Activated naive CD4-positive, alpha-beta T cell treated with Interleukin-2 at 50 U/mL for 16 hours (primary cell): Measurements from ENCODE around the gene PRKAG2.
"Not testable (repeated sequence)": the region's sequence is repeated elsewhere in the genome, so short reads cannot be mapped to it uniquely, and the experiment has no call there.

Source experiments
- DNase-seq: peaks from one replicate; pipeline ENCODE4 v3.0.0-alpha.2; 2020

Gene PRKAG2

DNA sequence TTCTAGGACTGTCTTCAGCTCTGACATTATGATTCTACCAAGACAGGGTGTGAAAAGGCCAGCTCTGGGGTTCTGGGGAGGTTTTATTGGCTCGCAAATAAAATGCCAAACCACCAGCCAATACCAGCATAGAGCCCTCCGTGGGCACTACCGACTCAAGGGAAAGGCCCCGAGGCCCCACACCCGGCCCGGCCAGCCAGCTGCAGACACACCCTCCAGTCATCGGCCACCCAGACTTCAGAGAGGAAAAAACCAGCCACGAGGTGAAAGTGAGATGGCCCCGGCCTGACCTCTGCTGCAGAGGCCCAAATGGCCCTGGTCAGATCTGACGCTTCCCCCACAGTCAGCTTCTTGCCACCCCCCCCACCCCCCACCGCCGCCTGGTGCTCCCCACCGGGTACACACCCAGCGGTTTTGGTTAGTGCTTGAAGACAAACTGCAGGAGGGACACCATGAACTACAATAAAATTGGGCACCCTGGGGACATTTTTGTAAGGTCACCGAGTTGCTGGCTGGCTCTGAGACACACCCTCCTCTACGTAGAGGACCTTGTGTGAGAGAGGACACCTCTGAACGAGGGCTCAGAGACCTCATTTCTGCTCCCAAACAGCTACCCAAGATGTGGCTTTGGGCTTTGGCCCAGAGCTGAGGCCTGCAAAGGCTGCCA lies 79.9 kb downstream of the PRKAG2 start:
- DNase-seq, result no peak

DNA sequence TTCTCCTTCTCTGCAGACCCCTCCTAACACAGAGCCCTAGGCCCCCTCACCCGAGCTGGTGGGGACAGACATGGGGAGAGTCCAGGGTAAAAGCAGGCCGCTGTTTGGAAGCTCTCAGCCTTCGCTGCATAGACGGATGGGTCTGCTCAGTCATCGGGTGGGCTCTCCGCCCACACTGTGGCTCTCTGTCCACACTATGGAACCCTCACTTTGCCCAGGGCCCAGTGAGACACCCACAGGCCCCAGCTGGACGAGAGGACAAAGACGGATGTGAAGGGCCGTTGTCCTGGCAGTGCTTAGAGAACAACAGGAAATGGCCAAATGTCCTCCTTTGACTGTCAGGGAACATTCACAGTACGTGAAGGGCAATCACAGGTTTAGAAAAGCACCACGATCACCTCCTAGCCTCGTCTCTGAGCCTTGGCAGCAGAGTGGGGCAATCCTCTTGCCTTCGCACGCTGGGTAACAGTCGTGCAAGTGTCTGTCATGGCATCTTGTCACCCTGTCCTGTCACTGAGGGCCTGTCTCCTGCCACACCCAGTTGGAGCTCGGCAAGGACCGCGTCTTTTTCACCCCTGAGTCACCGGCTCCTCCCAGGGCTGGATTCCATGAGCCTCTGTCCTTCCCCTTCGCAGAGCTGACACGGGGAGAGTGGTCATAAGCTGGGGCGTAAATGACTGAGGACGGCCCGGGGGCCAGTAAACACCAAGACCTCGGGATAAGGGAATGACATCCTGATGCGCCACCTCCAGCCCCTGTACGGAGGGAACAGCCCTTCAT lies 80.6 kb downstream of the PRKAG2 start:
- DNase-seq, result no peak

GRCh38 chr7:151795168-151795811 lies 81.6 kb downstream of the PRKAG2 start:
- DNase-seq, result peak; percentile 90

GRCh38 chr7:151794508-151795167 lies 82.3 kb downstream of the PRKAG2 start:
- no peak for DNase-seq

- no peak for DNase-seq
Observed at GRCh38 chr7:151793991-151794507, 82.9 kb downstream of the PRKAG2 start.

DNA sequence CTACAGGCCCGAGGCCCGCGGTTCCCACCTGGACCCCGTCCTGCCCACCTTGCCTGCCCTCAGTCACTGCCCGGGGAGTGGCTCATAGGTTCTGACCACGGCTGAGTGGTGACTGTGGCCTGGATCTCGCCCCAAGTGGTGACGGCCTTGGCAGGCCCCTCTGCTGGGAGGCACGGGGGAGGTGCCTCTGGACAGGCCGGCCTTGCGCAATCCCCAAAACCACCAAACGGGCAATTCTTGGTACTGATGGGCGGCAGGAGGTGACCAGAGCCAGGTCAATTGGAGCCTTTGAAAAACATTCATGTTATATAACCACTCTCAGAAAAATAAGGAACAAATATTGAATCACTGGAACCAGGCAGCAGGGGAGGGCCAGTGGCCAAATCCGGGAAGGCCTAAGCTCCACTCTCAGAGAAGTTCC lies 83.4 kb downstream of the PRKAG2 start:
- no peak for DNase-seq

GRCh38 chr7:151792636-151793035 lies 84.3 kb downstream of the PRKAG2 start:
- no peak for DNase-seq

- no peak for DNase-seq
Observed at GRCh38 chr7:151792086-151792485, 84.8 kb downstream of the PRKAG2 start.

DNA sequence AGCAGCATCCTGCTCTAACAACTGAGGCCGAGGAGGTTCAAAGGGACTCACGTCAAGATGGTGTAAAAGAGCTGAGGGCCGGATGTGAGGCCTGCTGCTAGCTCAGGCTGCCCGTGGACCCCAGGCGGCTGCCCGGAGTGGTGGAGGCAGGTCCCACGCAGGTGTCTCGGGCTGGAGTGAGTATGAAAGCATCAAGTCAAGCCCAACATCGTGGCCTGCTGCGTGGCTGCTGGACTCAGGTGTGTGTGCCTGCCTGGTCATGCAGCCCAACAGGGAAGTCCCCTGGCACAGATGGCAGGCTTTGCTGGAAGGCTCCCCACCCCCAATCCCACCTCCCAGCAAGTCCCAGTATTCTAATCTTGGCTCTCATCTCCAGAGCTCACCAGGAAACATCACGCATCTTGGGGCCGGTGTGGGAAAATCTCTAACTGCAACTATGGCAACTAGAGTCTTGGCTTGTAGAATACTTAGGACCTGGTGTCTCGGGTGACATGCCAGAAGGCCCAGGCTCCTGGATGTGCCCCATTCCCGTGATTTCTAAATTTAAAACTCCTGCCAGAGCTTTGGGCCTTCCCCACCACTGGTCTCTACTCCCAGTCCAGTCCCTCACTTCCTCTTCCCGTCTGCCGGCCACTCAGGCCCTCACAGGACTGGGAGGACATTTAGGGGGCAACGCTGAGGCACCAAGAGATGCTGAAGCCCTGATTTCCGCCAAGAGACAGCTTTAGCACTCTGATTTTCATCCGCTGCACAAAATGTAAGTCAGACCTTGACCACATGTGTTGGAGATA lies 85.9 kb downstream of the PRKAG2 start:
- DNase-seq, result no peak

GRCh38 chr7:151790095-151790829 lies 86.7 kb downstream of the PRKAG2 start:
- no peak for DNase-seq

DNA sequence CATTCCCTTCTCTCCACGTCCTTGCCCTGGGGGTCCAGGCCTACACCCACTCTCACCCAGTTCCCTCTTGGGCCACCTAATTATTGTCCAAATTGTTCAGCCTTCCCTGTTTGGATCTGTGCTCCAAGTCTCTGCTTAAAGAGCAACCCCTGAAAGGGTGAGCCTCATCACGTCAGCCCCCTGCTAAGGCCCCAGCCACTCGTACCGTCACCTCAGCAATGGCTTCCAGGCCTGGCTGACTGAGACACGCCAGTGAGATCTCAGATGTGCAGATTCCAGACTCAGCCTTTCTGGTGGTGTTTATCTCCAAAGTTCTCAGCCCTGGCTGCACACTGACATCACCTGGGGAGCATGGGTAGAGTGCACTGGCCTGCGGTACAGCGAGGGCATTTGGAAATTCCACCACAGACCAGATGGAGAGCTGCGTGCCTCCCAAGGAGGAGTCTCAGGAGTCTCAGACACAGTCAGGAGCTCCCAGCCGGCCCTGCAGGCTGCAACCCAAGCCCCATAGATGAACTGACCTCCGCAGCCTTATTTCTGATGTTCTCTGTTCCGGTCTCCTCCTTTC lies 87.5 kb downstream of the PRKAG2 start:
- no peak for DNase-seq

DNA sequence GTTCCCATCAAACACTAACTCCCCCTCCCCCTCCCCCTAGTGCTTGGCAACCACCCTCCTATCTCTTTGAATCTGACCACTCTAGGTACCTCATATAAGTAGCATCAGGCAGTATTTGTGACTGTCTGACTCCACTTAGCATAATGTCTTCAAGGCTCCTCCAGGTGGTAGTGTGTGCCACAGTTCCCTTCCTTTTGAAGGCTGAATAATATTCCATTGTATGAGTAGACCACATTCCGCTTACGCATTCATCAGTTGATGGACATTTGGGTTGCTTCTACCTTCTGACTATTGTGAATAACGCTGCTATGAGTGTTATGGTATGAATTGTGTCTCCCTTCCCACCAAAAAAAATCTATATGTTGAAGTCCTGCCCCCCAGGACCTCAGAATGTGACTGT lies 89.6 kb downstream of the PRKAG2 start:
- DNase-seq, result no peak

GRCh38 chr7:151786936-151787335 lies 90.0 kb downstream of the PRKAG2 start:
- no peak for DNase-seq

DNA sequence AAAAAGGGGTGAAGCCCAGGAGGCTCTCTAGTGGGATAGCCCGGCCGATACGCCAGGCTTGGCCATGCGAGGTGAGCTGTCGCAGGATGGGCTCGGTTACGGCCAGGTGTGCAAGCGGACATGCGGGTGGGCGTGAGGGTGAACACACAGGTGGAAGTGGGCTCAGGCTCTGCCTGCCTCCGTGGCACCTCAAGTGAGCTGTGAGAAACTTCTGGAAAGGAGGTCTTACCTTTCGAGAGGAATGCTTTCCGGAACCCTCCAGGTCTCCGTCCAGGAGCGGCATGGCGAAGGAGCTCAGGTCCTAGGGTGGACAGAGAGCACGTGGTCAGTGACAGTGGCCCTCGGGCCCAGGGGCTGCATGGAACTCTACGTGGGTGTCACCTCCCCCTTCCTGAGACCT lies 90.7 kb downstream of the PRKAG2 start:
- DNase-seq, result no peak

GRCh38 chr7:151785681-151785965 lies 91.3 kb downstream of the PRKAG2 start:
- no peak for DNase-seq

DNA sequence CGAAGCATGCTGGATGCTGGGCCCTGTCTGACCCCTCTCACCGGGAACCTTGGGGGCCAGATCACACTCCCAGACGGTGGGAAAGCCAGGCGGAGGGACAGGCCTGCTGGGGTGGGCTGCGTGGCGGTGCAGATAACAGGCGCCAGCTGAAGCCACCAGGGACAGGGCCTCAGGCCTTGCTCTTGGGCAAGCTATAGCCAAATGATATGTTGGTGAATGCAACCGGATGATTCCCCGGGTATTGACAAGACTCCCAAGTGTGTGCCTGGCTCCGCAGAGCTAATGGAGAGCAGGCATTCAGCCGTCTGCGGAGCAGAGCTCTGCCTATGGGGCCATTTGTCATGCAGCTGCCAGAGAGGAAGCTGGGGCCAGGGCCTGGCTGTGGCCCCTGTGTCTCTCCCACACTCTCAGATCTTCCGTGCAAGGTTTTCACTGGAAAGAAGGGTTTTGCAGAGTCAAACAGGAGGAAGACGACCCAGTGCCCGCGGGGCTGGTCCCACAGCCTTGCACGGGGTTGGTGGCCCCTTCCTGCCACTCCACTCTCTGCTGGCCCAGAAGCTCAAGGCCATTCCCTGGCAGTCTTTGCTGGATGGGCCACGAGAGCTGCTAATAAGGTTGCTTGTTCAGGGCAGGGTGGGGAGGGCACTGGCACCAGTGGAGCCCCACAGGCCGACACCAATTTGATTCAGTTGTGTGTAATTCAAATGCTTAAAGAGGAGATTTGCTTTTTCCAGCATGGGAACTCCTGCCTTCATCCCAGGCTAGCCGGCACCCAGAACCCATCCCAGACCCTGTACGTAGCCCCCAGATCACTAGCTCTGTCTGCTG lies 91.8 kb downstream of the PRKAG2 start:
- no peak for DNase-seq

- DNase-seq, result no peak
Observed at GRCh38 chr7:151783958-151784575, 92.8 kb downstream of the PRKAG2 start.

GRCh38 chr7:151782598-151783448 lies 94.1 kb downstream of the PRKAG2 start:
- peak; percentile 72 for DNase-seq

DNA sequence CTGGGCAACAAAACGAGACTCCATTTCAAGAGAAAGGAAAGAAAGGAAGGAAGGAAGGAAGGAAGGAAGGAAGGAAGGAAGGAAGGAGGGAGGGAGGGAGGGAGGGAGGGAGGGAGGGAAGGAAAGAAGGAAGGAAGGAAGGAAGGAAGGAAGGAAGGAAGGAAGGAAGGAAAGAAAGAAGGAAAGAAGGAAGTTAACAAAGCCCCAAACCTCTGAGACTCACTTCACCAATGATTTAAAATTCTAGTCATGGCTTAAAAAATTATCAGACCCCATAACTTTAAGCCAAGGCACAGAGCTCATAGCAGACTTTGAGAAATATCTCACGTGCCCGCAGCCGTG lies 94.7 kb downstream of the PRKAG2 start:
- DNase-seq, result not testable (repeated sequence)
